GM18498 (cell line): ENCODE results near the gene OR8H1.

Source experiments
- ATAC-seq: cut with Tn5 transposase; IDR thresholded peaks from one replicate; pipeline ENCODE4 v1.9.1; 2021; ENCODE audit warnings: mild to moderate bottlenecking, moderate library complexity; ENCODE audit not compliant: unreplicated experiment

OR8H1 gene

DNA sequence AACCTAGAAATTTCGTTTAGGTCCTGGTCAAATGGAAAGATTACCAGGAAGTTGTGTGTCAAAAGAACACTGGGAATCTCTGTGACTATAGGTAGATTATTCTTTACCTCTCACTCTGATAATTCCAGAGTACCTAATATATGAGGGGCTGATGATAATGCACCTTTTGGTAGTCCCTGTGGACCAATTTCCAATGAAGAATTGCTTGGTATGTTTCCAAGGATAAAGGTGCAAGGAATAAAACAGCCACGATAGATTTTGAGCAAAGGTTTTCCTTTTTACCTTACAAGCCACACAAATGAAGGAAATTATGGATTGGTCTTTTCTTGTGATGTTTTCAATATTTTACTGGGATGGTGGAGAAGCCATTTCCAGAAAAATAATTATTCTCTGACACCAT lies at the start of gene OR8H1:
OR8H1 (minus strand) TSS at position 101 of the 400 bp plus-strand sequence. CDS start 1,192 bp downstream, outside the sequence.
- no peak for ATAC-seq

GRCh38 chr11:56340289-56340688 lies 48.2 kb upstream of the OR8H1 start:
- no peak for ATAC-seq

DNA sequence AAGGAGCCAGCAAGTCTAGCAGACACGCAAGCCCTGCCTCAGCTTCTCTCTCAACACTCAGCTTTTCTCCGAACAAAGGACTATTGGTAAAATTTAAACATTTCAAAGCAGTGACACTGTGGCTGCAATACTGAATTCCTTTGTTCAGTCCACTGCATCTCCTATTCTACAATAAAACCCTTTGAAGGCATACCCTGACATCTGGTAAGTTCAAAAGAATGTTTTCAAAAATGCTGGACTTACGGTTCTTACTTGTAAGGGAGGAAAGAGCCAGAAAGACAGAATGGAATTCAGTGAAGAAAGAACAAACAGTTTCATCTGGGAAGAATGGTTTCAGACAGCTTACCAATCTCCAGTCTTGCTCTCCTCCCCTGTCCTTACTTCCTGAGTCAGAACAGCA lies 41.1 kb upstream of the OR8H1 start:
- ATAC-seq = no peak

DNA sequence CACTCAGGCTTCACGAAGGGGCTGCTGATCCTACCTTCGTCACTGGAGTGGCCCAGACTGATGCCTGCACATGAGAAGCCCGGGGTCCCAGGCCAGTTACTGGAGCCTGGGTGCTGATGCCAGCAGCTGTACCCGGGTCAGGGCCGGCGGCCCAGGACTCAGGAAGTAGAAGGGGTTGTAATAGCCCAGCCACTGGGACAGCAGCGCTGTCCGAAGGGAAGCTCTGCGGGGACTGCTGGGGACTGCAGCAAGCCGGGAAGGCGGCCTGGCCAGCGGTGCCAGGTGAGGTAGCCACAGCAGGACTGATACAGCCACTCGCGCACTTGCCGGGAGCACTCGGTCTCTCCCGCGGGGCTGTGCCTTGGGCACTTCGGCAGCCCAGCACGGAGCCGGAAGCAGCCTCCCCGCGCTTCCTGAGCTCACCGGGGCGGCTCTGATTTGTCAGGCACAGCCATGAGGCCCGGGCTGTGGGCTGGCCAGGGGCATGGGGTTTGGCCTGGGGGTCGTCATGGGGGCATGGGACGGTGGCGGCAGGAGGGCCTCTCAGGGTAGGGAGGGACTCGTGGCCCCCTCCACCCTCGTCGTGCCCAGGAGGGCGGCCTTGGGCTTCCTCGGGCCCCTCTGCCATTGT lies 39.9 kb upstream of the OR8H1 start:
- ATAC-seq = no peak

DNA sequence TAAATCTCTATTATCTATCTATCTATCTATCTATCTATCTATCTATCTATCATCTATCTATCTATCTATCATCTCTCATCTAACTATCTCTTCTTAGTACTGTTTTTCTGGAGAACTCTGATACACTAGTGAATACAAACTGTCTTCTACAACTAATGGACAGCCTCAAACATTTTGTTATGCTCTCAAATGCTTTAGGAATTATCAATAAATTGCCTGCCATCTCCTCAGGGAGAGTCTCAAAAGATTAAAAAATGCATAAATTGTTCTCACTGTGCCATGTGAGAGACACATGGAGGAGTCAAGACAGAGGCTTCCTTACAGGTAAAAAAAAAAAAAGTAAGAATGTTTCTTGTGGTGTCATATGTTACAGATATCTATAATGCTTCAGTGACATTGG lies 22.8 kb upstream of the OR8H1 start, which contains the start of gene OR8K3:
OR8K3 (plus strand) TSS at position 301 of the 400 bp plus-strand sequence. CDS start 3,163 bp downstream, outside the sequence.
- ATAC-seq = no peak

- ATAC-seq = no peak
Measured at GRCh38 chr11:56307836-56308235, 15.8 kb upstream of the OR8H1 start.

DNA sequence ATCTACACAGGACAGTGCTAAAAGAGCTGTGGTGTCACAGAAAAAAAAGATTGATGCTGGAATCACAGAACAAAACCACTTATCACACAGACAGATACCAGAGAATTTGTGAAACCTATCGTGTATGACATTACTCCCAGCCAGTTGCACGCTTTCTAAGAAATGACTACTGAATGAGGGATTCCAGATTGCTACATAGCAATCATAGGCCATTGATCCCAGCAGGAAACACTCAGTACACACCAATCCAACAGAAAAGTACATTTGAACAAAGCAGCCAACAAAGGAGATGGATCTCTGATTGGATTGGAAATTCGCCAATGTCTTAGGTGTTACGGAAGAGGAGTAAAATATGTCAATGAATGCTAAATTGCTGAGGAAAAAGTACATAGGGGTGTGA lies 4.8 kb upstream of the OR8H1 start:
- no peak for ATAC-seq

- ATAC-seq = no peak
Measured at GRCh38 chr11:56273854-56274253, 18.2 kb downstream of the OR8H1 start, which contains the start of gene OR5T1. OR5T1 (plus strand) TSS chr11:56274154; CDS start chr11:56275639, 1,485 bp downstream.

DNA sequence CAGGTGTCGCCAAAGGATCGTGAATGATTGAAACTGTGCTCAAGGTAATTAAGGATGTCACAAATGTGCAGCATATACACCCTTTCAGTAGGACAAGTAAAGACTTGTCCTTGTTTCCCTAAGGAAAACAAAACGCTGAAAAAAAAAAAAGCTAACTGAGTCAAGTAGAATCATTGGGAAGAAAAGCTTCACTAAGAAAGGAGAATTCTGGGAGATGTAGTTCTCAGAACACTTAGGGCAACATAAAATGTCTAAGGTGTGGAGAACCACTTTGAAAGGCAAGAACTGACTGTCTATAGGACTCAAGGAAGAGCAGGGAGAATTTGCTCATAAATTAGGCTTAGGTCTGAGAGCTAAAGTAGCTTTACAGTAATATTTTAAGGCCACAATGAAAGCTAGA lies 21.0 kb downstream of the OR8H1 start:
- no peak for ATAC-seq

- no peak for ATAC-seq
Measured at GRCh38 chr11:56251954-56252353, 40.1 kb downstream of the OR8H1 start, which contains the start of gene OR5T3. OR5T3 (plus strand) TSS chr11:56252254; CDS start chr11:56252254, 0 bp downstream.
